ENCODE data around the gene SPATA16. TPM values are rescaled to one million over a fixed set of nuclear protein-coding genes. Genes with fewer than 3 reads are reported as not detected.
A peak's percentile ranks its signal among the peaks of the same experiment; 100 is the strongest.

Gene SPATA16
- total and polyA plus RNA-seq, 2 experiments from 2014 or later = not detected

- no peak overlapping the region for H3K4me3 Mint-ChIP-seq
- no peaks in the 10 kb centered on the region for H3K36me3 Mint-ChIP-seq (ENCODE audit: low read depth)
- Histone ChIP-seq H3K27ac (ENCODE audit: low read depth) (no peak overlapping the region), H3K79me2 (replicated peaks; ENCODE audit: insufficient read depth) (no peaks in the 10 kb centered on the region), H3K36me3 (ENCODE audit: insufficient read depth) (no peaks in the 10 kb centered on the region), H2AFZ (no peak overlapping the region), H3K4me3 (no peak overlapping the region), H3K4me1 (ENCODE audit: insufficient read depth) (peaks cover 20% of the 10 kb centered on the region), H3K27me3 (ENCODE audit: insufficient read depth) (no peaks in the 10 kb centered on the region), H4K20me1 (replicated peaks; ENCODE audit: insufficient read depth) (no peaks in the 10 kb centered on the region), H3F3A (replicated peaks; ENCODE audit: low read depth) (no peaks in the 10 kb centered on the region), H3K9me2 (ENCODE audit: insufficient read depth) (0 out of 2 replicates have a peak, but pooled peaks cover 3% of the 10 kb centered on the region), H3K4me2 (peak overlapping the region; percentile 67)
- no peak overlapping the region for H3K27ac Mint-ChIP-seq
- H3K9me3 Mint-ChIP-seq = peaks cover 3% of the 10 kb centered on the region; the same call in 1 of the 3 replicates
- peaks cover 9% of the 10 kb centered on the region for H3K4me1 Mint-ChIP-seq
- DNase-seq (ENCODE audit: low spot score) (no peak), ATAC-seq (no peak)
- TF ChIP-seq, protein P1, sequence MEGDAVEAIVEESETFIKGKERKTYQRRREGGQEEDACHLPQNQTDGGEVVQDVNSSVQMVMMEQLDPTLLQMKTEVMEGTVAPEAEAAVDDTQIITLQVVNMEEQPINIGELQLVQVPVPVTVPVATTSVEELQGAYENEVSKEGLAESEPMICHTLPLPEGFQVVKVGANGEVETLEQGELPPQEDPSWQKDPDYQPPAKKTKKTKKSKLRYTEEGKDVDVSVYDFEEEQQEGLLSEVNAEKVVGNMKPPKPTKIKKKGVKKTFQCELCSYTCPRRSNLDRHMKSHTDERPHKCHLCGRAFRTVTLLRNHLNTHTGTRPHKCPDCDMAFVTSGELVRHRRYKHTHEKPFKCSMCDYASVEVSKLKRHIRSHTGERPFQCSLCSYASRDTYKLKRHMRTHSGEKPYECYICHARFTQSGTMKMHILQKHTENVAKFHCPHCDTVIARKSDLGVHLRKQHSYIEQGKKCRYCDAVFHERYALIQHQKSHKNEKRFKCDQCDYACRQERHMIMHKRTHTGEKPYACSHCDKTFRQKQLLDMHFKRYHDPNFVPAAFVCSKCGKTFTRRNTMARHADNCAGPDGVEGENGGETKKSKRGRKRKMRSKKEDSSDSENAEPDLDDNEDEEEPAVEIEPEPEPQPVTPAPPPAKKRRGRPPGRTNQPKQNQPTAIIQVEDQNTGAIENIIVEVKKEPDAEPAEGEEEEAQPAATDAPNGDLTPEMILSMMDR (conservative IDR thresholded peaks at IDR 0.05; ENCODE audit: low read depth in 2 of 2) = no peak
- no peak for TF ChIP-seq EZH2 (IDR thresholded peaks at IDR 0.05; ENCODE audit: low read depth, unreplicated experiment)
- TF ChIP-seq ZNF462 (CRISPR knock-in tag; IDR thresholded peaks at IDR 0.05) = no peak
- no peak for TF ChIP-seq EZH2phosphoT487 (IDR thresholded peaks at IDR 0.05; ENCODE audit: unreplicated experiment)
- TF ChIP-seq, protein P2, sequence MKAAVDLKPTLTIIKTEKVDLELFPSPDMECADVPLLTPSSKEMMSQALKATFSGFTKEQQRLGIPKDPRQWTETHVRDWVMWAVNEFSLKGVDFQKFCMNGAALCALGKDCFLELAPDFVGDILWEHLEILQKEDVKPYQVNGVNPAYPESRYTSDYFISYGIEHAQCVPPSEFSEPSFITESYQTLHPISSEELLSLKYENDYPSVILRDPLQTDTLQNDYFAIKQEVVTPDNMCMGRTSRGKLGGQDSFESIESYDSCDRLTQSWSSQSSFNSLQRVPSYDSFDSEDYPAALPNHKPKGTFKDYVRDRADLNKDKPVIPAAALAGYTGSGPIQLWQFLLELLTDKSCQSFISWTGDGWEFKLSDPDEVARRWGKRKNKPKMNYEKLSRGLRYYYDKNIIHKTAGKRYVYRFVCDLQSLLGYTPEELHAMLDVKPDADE (IDR thresholded peaks at IDR 0.05) = no peak
- TF ChIP-seq NANOG (IDR thresholded peaks at IDR 0.05; ENCODE audit: borderline replicate concordance) = no peak
- no peak for TF ChIP-seq ZNF114 (CRISPR knock-in tag; IDR thresholded peaks at IDR 0.05)
- no peak for TF ChIP-seq ZNF331 (CRISPR knock-in tag; IDR thresholded peaks at IDR 0.05; ENCODE audit: low read depth)
- TF ChIP-seq JUNB (IDR thresholded peaks at IDR 0.05; ENCODE audit: unreplicated experiment) = no peak
- TF ChIP-seq CREB1 (CRISPR knock-in tag; IDR thresholded peaks at IDR 0.05; ENCODE audit: low read depth) = no peak
- TF ChIP-seq, protein P3, sequence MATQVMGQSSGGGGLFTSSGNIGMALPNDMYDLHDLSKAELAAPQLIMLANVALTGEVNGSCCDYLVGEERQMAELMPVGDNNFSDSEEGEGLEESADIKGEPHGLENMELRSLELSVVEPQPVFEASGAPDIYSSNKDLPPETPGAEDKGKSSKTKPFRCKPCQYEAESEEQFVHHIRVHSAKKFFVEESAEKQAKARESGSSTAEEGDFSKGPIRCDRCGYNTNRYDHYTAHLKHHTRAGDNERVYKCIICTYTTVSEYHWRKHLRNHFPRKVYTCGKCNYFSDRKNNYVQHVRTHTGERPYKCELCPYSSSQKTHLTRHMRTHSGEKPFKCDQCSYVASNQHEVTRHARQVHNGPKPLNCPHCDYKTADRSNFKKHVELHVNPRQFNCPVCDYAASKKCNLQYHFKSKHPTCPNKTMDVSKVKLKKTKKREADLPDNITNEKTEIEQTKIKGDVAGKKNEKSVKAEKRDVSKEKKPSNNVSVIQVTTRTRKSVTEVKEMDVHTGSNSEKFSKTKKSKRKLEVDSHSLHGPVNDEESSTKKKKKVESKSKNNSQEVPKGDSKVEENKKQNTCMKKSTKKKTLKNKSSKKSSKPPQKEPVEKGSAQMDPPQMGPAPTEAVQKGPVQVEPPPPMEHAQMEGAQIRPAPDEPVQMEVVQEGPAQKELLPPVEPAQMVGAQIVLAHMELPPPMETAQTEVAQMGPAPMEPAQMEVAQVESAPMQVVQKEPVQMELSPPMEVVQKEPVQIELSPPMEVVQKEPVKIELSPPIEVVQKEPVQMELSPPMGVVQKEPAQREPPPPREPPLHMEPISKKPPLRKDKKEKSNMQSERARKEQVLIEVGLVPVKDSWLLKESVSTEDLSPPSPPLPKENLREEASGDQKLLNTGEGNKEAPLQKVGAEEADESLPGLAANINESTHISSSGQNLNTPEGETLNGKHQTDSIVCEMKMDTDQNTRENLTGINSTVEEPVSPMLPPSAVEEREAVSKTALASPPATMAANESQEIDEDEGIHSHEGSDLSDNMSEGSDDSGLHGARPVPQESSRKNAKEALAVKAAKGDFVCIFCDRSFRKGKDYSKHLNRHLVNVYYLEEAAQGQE (IDR thresholded peaks at IDR 0.05; ENCODE audit: unreplicated experiment) = no peak
- TF ChIP-seq POLR2AphosphoS5 (IDR thresholded peaks at IDR 0.05; ENCODE audit: low read depth) = no peak
- TF ChIP-seq STAT1 (IDR thresholded peaks at IDR 0.05; ENCODE audit: unreplicated experiment) = no peak
- peaks cover 2% of the 10 kb centered on the region for H3K27me3 Mint-ChIP-seq (ENCODE audit: insufficient read depth, low read depth, poor library complexity)
Observed at GRCh38 chr3:172905451-172905850, 235.6 kb downstream of the SPATA16 start.
